Fibroblast of lung (primary cell): ENCODE results near the gene MTF2.

ENCODE experiments used
- EZH2 ChIP-seq: IDR thresholded peaks from 2 replicates; pipeline ENCODE4 v1.5.1; 2012; ENCODE audit warnings: low read length, control low read depth, mild to moderate bottlenecking; ENCODE audit errors: missing control alignments
- TF ChIP-seq, protein P1 (sequence below), 2 donors: IDR thresholded peaks in 1 of 2; conservative IDR thresholded peaks in 1 of 2; 1 replicate in 1 of 2; 2 replicates in 1 of 2; pipeline ENCODE4 v1.5.1; 2011 to 2012; ENCODE audit warnings: low read length in 2 of 2, control low read depth in 1 of 2, inconsistent platforms in 1 of 2, low read depth in 1 of 2, mild to moderate bottlenecking in 1 of 2

- TF ChIP-seq, protein P1, sequence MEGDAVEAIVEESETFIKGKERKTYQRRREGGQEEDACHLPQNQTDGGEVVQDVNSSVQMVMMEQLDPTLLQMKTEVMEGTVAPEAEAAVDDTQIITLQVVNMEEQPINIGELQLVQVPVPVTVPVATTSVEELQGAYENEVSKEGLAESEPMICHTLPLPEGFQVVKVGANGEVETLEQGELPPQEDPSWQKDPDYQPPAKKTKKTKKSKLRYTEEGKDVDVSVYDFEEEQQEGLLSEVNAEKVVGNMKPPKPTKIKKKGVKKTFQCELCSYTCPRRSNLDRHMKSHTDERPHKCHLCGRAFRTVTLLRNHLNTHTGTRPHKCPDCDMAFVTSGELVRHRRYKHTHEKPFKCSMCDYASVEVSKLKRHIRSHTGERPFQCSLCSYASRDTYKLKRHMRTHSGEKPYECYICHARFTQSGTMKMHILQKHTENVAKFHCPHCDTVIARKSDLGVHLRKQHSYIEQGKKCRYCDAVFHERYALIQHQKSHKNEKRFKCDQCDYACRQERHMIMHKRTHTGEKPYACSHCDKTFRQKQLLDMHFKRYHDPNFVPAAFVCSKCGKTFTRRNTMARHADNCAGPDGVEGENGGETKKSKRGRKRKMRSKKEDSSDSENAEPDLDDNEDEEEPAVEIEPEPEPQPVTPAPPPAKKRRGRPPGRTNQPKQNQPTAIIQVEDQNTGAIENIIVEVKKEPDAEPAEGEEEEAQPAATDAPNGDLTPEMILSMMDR (conservative IDR thresholded peaks at IDR 0.05 in 1 of 2, IDR thresholded peaks at IDR 0.05 in 1 of 2; ENCODE audit: low read depth in 1 of 2, low read length in 2 of 2) = no peak
- TF ChIP-seq EZH2 = no peak
These were observed 8.4 kb downstream of the MTF2 start for GRCh38 chr1:93087532-93087931.
